GM21723 (cell line): ENCODE results near the gene JARID2.

ENCODE experiments used
- ATAC-seq: cut with Tn5 transposase; IDR thresholded peaks from one replicate; pipeline ENCODE4 v1.9.1; 2021; ENCODE audit warnings: mild to moderate bottlenecking, moderate library complexity; ENCODE audit not compliant: unreplicated experiment

Gene JARID2

DNA sequence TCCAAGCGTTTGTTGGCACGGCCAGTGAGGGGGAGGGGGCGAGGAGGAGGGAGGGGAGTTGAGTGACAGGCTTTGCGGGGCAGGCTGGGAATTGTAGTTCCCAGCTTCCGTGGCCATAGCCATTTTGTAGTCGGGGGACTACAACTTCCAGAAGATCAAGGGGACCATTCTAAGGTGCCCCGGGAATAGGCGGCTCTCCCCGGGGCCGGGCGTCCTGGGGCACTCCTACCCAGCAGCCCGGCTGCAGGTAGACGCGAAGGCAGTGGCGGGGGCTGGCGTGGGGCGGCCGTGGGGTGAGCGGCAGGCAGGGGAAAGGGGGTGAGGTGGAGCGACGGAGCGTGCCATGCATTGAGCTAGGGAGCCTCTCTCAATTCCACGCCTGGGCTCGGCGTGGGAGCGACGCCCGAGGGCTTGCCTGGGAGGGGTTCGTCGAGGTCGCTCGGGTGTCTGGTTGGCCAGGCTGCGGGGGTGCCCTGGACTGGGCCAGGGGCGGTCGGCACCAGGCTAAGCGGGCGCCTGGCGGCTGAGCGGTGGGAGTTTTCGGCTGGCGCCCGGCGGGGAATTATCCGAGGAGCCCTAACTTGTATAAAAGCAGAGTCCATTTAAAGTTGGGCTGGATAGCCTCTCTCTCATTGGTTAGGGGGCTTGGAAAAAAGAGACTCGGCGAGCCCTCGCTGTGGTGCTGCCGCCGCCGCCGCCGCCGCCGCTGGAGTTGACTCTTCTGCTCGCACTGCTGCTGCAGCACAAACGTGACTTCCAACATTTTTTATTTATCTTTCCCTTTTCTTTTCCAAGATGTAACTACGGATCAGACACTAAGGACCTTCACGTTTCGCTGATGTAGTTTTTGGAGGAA, at the start of gene JARID2:
Gene JARID2, plus strand, starts transcription at position 709 of the 856 bp plus-strand sequence. CDS start 471 bp downstream, outside the sequence.
- ATAC-seq, result peak; percentile 57

DNA sequence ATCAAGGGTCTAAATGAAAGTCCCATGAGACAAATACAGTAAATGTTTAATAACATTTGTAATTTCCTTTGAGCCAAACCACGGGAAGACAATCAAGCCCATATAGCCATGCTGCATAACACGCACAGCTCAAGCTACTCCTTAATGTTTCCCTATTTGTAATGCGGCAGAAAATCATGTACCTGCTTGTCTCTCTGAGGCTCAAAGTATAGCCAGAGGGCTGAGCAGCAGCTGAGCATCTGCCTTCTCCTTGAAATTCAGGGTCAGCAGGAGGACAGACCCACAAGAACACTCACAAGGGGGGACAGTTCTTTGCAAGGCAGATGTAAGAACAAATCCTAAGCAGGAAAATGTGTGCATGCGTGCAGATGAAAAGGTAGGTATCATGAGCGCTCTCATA, 45.8 kb upstream of the JARID2 start:
- no peak for ATAC-seq

DNA sequence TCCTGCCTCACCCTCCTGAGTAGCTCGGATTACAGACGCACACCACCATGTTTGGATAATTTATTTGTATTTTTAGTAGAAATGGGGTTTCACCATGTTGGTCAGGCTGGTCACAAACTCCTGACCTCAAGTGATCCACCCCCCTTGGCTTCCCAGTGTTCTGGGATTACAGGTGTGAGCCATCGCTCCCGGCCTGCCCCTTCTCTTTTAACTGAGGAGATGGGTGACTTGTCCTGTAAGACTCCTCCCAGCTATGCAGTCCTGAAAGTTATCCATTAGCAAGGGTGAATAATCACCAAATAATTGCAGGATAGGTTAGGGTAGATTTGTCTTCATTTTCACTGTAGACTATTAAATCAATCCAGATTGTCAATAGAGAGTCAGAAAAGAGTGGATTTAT, 40.5 kb upstream of the JARID2 start:
- ATAC-seq, result no peak

DNA sequence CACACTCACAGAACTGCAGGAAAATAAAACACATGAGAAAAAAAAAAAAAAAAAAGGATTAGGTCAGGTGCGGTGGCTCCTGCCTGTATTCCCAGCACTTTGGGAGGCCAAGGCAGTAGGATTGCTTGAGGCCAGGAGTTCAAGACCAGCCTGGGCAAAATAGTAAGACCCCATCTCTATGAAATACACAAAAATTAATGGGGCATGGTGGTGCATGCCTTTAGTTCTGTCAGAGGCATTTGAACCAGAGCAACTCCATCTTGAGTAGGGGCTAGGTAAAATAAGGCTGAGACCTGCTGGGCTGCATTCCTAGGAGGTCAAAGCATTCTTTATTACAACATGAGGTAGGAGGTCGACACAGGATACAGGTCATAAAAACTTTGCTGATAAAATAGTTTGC, 39.0 kb upstream of the JARID2 start:
- ATAC-seq, result no peak

DNA sequence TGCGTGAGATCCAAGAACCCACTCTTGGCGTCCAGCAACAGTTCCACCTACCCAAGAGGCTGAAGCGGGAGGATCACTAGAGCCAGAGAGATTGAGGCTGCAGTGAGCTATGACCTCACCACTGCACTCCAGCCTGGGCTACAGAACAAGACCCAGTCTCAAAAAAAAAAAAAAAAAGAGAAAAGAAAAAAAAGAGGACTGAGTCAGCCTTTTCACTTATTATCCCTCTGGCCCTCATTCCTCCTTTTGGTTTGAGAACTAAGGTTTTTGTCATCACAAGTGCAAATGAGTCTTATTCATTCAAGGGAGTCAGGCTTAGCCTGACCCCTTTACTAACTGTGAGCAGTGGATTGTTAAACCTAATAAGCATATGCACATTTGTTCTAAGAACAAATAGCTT, 37.9 kb upstream of the JARID2 start:
- no peak for ATAC-seq

DNA sequence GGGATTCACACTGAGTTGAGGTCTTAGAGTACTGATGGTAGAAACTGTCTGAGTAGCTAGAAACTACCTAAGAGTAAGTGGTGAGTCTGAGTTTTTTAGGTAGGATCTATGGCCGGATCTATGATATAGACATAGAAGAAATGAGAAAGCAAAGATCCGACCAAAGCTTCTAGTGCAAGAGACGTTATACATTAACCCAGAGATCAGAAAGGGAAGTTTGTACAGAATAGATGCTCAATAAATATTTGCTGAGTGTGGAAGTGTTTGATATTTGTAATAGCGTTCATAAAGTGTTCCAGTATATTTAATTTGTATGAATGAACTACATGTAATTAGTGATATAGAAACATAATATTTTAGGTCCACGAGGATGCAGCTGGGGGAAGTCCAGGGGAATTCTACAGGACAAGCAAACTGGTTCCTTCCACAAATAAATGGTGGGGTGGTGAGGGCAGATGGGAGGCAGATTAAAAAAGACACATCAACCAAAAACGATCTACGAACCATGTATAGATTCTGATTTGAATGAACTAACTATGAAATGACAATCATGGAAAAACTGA, 31.9 kb upstream of the JARID2 start:
- no peak for ATAC-seq

DNA sequence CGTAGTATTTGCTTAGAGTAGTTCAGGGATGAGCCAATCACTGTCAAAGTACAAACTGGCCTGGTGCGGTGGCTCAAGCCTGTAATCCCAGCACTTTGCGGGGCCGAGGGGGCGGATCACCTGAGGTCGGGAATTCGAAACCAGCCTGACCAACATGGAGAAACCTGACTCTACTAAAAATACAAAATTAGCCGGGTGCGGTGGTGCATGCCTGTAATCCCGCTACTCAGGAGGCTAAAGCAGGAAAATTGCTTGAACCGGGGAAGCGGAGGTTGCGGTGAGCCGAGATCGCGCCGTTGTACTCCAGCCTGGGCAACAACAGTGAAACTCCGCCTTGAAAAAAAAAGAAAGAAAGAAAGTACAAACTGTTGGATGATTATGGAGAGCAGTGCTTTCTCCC, 27.5 kb upstream of the JARID2 start:
- no peak for ATAC-seq

DNA sequence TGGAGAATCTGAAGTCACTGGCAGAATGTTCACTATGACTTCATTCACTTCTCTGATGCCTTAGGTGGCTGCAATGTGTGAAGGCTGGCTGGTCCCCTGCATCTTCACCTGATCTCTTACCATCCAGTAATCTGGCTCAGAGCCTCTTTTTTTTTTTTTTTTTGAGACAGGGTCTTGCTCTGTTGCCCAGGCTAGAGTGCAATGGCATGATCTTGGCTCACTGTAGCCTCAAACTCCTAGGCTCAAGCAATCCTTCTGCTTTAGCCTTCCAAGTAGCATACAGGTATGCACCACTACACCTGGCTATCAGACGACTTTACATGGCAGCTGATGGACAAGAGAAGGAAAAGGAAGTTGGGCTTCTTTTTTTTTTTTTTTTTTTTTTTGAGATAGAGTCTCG, 25.8 kb upstream of the JARID2 start:
- ATAC-seq, result no peak

DNA sequence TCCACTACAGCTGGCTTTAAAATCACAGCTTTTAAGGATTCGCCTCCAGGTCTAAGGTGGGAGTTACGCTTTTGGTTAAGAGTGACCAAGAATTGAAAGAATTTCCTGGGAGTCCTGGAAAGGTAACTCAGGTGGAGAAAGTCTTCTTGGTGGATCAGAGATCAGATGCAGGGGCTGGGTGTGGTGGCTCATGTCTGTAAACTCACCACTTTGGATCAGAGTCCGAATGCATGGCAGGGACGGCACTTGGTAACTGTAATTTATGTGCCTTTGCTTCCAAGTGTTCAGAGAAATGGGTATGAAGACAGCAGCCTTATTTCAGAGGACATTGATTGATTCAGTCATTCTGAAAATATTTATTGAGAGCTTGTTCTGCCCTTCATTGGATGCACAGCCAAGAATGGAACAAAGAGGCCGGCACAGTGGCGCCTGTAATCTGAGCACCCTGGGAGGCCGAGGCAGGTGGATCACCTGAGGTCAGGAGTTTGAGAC, 18.0 kb upstream of the JARID2 start:
- no peak for ATAC-seq

DNA sequence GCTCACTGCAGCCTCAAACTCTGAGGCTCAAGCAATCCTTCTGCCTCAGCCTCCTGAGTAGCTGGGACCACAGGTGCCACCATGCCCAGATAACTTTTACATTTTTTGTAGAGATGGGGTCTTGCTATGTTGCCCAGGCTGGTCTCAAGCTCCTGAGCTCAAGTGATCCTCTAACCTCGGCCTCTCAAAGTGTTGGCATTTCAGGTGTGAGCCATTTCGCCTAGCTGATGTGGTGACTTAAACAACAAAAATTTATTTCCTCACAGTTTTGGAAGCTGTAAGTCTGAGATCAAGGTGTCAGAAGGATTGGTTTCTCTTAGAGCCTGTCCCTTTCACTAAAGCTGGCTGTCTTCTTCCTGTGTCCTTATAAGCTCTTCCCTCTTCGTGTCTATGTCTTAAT, 15.0 kb upstream of the JARID2 start:
- ATAC-seq, result no peak

DNA sequence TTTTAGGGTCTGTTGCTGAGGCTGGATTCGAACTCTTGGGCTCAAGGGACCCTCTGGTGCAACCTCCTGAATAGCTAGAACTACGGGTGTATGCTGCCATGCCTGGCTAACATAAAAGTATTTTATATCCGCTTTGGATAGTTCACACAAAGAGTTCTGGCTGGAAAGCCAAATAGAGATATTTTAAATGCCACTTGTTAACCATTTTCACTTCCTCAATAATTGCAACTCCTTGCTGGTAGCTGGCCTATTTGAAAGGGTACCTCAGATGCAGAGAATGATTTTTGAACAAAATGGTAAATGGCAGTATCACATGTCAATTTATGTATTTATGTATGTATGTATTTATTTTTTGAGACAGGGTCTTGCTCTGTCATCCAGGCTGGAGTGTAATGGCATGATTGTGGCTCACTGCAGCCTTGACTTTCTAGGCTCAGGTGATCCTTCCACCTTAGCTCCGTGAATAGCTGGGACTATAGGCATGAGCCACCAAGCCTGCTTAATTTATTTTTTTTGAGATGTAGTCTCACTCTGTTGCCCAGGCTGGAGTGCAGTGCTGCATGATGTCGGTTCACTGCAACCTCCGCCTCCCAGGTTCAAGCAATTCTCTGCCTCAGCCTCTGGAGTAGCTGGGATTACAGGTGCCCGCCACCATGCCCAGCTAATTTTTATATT, 12.9 kb upstream of the JARID2 start:
- no peak for ATAC-seq

DNA sequence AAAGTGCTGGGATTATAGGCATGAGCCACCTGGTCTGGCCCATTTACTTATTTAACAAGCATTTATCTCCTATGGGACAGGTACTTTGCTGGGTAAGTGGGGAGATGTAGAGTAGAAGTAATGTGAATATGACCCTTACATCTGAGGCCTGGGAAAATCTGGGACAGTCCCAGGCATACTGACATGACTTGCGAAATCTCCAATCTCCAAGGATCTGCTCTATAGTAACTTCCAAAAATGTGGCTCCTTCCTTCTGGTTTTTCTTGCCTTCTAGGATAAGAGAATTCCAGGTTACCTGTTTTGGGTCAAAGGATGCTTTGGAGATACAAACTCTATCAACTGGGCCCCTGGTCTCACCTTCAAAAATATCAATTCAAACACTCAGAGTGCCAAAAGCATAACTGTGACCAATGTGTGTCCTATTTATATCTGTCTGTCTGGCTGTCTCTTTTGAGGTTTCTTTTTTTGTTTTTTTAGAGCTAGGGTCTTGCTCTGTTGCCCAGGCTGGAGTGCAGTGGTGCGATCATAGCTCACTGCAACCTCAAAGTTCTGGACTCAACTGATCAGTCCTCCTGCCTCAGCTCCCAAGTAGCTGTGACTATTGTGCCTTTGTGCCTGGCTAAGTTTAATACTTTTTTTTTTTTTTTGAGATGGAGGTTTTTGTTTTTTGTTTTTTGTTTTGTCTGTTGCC, 11.7 kb upstream of the JARID2 start:
- ATAC-seq, result no peak

DNA sequence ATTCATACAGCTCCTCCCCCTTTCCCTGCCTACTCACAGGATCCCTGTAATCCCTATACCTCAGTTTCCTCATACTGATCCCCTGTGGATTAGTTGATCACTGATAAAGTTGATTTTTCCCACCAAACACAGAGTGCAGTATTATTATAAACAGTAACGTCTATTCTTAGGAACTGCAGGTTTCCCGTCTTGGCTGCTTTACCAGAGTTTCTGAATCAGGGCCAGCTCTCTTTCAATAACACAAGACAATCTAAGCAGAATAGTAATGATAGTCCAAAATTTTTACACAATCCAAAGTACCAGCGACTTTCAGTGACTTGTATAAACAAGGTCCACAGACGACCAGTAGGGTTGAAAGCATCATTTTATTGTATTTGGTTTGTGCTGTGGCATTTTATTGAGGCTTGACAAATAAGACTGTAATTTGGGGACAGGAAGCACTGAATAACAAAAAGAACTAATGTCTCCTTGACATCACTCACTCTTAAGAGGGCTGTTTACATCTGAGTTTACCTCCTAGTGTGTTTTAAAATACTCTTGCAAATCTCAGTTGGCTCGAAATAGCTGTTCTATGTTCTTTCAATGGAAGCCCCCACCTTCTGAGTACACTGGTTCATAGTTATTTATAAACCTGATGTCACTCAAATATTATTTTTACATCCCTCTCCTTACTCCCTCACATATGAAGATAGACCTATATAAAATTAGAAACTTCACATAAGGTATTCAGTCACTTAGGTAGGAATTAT, 6.1 kb upstream of the JARID2 start:
- ATAC-seq, result no peak

DNA sequence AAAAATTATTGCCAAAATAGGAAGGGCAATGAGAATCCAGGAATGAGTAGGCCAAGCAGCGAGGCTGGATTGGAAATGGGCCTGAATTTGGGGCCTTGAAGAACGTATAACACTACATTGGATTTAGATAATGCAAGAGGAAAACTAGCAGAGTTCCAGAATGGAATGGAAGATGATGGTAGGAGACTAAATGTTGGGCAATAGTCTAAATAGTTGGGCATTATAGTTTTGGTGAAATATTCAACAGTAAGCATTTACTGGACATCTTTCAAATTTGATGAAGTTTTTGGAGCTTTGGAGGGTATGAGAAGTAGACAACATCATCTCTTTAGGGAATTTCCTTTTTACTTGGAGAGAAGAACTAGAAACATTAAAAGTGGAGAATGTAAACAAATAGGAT, 3.4 kb upstream of the JARID2 start:
- ATAC-seq, result no peak

DNA sequence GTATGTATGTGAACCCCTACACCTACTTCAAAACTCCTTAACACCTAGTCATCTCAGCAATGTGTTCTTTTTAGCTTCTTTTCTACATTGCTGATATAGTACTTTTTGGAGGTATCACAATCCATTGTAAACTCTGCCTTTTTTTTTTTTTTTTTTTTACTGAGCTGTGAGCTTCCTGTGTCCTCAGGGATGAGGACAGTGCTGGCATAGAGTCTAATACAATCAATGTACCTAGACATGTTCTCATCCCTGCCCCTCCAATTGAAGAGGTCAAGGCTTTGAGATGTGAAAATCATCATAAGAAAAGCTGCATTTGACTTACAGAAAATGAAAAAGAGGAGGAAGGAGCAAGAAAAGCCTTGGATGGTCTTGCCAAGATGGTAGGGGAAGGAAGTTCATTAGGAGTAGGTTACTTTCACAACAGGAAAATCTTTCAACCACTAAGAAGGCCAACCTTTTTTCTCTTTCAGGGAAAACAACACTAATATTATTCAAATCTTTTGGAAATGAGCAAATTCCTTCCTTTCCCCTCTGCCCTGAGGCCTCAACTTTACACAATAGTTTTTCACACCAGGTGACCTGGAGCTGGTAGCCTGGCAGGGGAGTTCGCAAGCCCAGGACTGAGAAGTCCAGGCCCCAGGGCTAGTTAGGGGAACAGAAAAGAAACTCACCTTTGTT, 2.8 kb upstream of the JARID2 start:
- ATAC-seq, result no peak

DNA sequence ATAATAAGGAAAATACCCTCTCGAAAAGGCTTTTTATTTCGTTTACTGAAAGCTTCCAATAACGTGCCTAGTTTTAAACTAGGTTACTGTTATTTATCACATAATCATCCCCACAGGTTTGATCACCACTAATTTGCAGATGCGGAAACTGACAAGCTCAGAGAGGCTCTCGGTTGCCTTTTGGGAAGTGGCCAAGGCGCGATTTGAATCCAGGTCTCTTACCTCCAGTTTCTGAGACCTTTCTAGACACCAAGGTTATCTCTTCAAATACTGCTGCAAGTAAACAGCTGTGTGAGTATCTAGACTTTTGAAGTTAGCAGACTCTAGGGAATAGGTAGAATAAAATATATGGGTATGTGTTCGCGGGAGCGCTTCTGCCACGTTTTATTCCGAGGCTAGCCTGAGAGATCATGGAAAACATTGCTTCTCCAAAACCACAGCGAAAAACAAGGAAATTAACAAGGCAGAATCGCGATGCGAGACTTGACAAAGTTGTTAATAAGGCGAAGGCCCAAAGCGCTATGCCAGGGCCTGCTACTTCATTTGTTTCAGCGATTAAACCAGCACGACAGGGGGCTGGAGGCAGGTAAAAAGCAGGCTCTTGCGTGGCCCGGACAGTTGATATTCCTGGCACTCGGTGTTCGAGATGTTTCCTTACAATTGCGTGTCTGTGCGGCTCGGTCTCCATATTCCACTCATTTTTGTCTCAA, 1.8 kb upstream of the JARID2 start:
- no peak for ATAC-seq

DNA sequence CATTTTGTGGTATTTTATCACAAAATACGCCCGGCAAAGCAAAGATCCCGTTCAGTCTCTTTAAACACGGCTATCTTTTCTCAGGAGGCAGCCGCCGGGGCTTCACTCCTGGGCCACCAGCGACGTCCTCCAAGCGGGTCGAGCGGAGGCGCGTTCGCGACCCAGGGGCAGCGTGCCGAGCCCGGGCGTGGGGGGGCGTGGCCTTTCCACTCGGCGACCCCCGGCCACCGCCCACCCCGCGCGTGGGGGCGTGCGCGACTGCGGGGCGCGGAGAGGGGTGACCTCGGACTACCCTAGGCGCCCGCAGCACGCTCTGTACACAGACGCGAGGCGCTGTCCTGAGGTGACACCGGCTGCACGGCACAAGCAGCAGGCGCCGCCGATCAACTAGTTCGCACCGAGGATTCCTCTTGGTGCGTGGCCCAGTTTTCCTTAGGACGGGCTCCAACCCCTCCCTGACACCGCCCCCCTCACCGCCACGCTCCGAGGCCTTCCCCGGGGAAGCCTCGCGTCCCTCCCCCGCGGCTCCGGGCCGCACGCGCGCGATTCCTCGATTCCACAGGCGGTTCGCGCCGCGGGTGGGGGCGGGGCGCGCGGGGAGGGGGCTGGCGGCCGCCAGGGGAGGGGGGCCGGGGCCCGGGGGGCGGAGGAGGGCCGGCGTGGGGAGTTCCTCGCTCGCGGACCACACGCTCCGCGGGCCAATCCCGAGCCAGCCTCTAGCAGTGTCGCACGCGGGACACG, 1.1 kb upstream of the JARID2 start:
- peak; percentile 22 for ATAC-seq

DNA sequence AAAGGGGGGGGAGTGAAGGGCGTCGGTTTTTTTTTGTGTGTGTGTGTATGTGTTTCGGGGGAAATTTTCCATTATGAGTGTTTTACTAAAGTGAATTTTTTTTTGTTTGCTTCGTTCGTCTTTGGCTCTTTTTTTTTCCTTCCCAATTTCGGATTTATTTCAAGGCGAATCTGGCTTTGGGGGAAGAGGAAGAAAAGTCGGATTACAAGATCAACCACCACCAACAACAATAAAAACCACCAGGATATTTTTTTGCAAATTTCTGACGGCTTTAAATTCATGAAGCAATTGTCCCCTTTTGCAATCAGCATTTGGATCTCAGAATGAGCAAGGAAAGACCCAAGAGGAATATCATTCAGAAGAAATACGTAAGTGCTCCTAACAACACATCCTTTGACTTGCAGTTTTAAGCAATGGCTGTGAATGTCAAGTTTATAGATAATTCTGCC, 372 bp downstream of the JARID2 start:
- no peak for ATAC-seq
